Activated CD8-positive, alpha-beta memory T cell treated with anti-CD3 and anti-CD28 coated beads for 36 hours (primary cell): Measurements from ENCODE around the gene SLIT1. TPM values are rescaled to one million over a fixed set of nuclear protein-coding genes. Genes with fewer than 3 reads are reported as not detected.

Source experiments
- CTCF ChIA-PET: fragments of 350-600 bp; sonication (Branson Sonifier 250); formaldehyde crosslinking; loops from one replicate; lab custom pipeline; 2021; ENCODE audit warnings: antibody characterized with exemption; lab: Charles Lee
- POLR2A ChIA-PET: fragments of 350-600 bp; sonication (Branson Sonifier 250); formaldehyde crosslinking; loops from one replicate; lab custom pipeline; 2021; ENCODE audit warnings: antibody characterized with exemption; lab: Charles Lee
- total RNA-seq, 2 experiments: library from RNA; stranded (reverse); gene quantifications; one replicate each; pipeline ENCODE4 v1.2.3, GENCODE V29; 2021

SLIT1 gene
- total RNA-seq, 2 experiments from 2014 or later = 0.17 to 0.19 TPM

DNA sequence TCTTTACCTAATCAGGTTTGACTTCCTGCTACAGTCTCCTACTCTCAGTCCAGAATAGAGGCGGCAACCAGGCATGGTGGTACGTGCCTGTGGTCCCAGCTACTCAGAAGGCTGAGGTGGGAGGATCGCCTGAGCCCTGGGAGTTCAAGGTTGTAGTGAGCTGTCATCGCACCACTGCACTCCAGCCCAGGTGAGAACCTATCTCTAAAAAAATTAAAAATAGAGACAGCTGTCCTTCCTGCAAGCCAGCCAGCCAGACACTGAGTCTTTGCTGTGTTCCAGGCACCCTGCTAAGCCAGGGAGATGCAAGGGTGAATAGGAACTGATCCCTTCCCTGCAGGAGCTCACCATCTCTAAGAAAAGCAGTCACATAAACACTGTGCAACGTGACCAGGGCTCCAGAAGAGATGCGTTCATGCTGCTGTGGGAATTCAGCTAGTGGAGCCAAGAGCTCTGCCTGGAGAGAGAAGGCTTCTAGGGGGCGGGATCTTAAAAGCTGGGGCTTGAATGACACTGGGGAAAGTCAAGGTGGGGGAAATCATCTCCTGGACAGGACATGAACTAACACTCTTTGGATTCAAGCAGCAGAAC is 22.1 kb upstream of the SLIT1 start:
- CTCF ChIA-PET = interaction anchor here (0.7 to 11.2 kb wide), 6 partner anchors 10 to 554 kb away, joined by 3 to 124 read pairs (median 8); no protein-coding TSS in a partner anchor
- POLR2A ChIA-PET = no interaction called here

- ChIA-PET CTCF (interaction anchor here (1.0 to 11.2 kb wide), 3 partner anchors 10 to 132 kb away, joined by 3 to 124 read pairs (median 5); no protein-coding TSS in a partner anchor), POLR2A (no interaction called here)
These were observed 21.4 kb upstream of the SLIT1 start for GRCh38 chr10:97207131-97207530.

DNA sequence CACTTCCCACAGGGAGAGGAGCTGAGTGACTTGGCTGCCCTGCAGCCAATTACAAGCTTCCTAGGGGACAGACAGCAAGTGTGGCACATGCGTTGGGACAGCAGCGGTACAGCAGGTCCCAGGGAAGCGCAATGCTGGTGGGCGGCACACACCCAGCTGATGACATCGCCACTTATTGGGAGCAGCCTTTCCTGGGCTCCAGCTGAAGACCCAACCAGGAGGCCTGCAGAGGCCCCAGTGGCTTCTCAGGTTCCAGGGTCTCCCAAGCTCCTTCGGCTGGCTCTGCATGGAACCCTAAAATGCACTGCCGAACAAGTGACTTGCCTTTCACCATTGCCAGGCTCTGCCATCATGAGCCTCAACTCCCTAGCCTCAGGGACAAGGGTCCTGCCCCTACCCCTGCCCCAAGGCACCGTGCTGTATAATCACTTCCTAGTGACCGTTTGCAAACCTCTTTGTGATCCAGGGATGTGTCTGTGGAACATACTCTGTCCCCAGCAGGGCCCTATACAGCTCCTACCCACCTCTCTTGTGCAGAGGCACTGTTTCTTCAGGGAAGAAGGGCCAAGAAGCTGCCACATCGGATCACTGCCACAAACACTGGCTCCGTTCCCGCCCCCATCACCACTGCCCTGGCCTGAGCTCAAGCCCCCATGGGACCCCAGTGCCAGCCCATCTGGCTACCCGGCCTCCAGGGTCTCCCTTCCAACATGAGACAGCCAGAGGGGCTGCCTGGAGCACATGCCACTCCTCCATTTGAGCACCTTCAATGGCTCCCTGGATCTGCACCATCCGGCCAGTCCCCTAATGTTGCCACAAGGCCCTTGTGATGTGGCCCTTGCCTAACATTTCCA is 19.3 kb upstream of the SLIT1 start:
- ChIA-PET POLR2A (no interaction called here), CTCF (interaction anchor here (1.0 to 11.2 kb wide), 3 partner anchors 8 to 168 kb away, joined by 3 to 124 read pairs (median 5); no protein-coding TSS in a partner anchor)

- POLR2A ChIA-PET = no interaction called here
- CTCF ChIA-PET = interaction anchor here (1.0 to 11.2 kb wide), 3 partner anchors 14 to 128 kb away, joined by 4 to 124 read pairs (median 5); no protein-coding TSS in a partner anchor
These were observed 17.5 kb upstream of the SLIT1 start for GRCh38 chr10:97203220-97203619.

DNA sequence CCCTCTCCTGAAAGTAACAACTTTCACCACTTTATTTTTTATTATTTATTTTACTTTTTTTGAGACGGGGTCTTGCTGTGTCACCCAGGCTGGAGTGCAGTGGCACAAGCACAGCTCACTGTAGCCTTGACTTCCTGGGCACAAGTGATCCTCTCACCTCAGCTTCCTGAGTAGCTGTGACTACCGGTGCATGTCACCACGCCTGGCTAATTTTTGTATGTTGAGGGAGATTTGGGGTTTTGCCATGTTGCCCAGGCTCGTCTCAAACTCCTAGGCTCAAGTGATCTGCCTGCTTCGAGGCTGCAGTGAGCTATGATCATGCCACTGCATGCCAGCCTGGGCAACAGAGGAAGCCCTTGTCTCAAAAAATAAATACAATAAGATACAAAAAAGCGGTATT is 14.9 kb upstream of the SLIT1 start:
- POLR2A ChIA-PET = no interaction called here
- CTCF ChIA-PET = interaction anchor here (0.6 to 2.0 kb wide), 4 partner anchors 9 to 163 kb away, joined by 3 to 11 read pairs (median 4); no protein-coding TSS in a partner anchor

- ChIA-PET POLR2A (no interaction called here), CTCF (interaction anchor here (1.1 to 2.2 kb wide), 2 partner anchors 11 to 126 kb away, joined by 4 to 14 read pairs; no protein-coding TSS in a partner anchor)
These were observed 13.4 kb upstream of the SLIT1 start for GRCh38 chr10:97199152-97199551.

DNA sequence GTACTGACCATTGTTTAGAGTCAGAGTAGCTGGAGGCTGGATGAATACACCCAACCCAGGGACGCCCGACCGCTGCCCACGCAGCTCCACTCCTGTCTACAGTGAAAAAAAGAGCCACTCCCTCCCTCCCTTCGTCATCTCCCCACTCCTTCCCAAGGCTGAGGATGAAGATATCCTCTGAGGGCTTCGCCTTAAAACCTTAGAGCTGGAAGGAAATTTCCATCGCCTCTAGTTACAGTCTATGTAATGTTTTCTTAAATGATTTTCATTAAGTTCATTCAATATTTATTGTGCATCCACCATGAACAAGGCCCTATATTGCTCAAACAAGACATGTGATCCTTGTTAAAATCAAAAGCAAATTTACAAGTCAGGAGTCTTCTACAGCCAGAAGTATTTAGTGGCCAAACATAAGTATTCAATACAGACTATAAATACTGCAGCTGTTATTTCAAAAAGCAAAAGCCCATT is 11.3 kb upstream of the SLIT1 start:
- CTCF ChIA-PET = interaction anchor here (0.5 to 2.2 kb wide), 20 partner anchors 8 to 352 kb away, joined by 3 to 14 read pairs (median 5); no protein-coding TSS in a partner anchor
- POLR2A ChIA-PET = no interaction called here

DNA sequence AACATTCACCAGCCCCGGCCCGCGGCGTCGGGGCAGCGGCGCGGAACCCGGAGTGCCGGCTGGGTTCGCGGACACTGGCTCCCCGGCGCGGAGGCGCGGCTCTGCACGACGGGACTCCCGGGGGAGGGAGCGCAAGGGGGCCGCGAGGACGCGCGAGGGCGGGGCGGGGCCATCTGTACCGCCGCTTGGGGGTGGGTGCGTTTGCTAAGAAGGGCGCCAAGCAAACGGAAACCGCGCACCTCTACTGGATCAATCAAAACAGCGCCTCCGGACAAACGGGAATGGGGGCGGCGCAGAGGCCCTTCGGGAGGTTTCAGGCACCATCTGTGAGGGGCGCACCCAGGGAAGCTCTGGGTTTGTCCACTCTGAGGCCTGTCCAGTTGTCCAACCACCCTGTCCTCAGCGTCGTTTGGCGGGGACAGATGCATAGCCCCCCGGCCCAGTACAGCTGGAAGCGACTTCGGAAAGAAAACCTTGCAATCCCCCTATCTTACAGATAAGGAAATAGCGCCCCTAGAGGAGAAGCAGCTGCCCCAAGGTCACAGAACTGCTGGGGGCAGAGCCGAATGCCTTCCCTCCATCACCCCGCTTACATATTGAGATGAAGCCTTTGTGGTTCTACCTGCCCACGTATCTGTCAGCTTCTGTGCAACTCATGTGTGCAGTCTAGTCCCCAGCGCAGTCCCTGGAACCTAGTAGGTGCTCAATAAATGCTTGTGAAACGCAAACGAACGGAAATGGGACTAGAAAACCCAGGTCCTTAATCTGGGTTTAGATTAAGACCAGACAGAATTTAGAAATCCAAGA is 10.7 kb upstream of the SLIT1 start:
- POLR2A ChIA-PET = no interaction called here
- CTCF ChIA-PET = interaction anchor here (0.5 to 2.1 kb wide), 20 partner anchors 9 to 778 kb away, joined by 3 to 9 read pairs (median 4); no protein-coding TSS in a partner anchor

- ChIA-PET POLR2A (no interaction called here), CTCF (interaction anchor here (0.6 to 2.1 kb wide), 10 partner anchors 9 to 778 kb away, joined by 3 to 8 read pairs (median 5); no protein-coding TSS in a partner anchor)
These were observed 10.0 kb upstream of the SLIT1 start for GRCh38 chr10:97195706-97196222.

- POLR2A ChIA-PET = no interaction called here
- CTCF ChIA-PET = interaction anchor here (0.5 to 0.9 kb wide), 5 partner anchors 18 to 120 kb away, joined by 3 read pairs; no protein-coding TSS in a partner anchor
These were observed 7.2 kb upstream of the SLIT1 start for GRCh38 chr10:97192952-97193435.

GRCh38 chr10:97190450-97190849 is 4.7 kb upstream of the SLIT1 start:
- CTCF ChIA-PET = interaction anchor here (1.7 kb wide), 1 partner anchor 19 kb away, joined by 4 read pairs; no protein-coding TSS in a partner anchor
- POLR2A ChIA-PET = no interaction called here

- ChIA-PET CTCF (interaction anchor here (1.0 to 1.1 kb wide), 2 partner anchors 107 to 111 kb away, joined by 3 read pairs; no protein-coding TSS in a partner anchor), POLR2A (no interaction called here)
These were observed 2.5 kb upstream of the SLIT1 start for GRCh38 chr10:97188261-97188711.

DNA sequence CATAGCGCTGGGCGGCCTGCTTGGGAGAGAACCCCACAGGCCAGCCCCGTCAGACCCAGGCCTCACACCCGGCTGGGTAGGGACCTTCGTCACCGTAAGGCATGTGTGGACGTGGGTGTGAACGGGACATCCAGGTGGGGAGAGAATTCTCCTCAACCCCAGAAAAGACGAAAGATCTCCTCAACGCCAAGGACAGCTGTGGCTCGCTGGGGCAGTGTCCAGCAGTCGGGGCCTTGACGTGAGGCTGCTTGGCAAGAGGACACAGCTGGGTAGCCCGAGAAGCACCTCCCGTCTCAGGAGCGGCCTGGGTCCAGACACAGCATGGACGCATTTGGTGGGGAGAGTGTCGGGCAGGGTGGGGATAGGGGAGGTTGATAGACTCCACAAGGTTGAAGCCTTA is 1.2 kb upstream of the SLIT1 start:
- CTCF ChIA-PET = no interaction called here

DNA sequence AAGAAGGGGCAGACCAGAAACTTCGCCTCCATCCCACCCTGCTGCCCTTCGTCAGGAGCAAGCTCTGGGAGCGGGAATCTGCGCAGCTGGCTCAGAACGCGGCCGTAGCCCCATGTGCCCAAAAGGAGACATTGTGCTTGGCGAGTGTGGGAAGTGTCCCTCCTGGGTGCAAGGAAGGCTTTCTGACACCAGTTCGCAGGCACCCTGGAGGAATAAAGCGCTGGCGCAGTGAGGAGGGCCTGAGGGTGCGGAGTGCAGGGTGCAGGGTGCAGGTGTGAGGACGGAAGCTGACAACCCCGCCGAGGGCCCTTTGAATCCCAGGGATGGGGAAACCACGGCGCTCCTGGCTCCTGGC is 811 bp downstream of the SLIT1 start:
- POLR2A ChIA-PET = no interaction called here
- CTCF ChIA-PET = interaction anchor here (1.7 to 3.4 kb wide), 2 partner anchors 12 to 112 kb away, joined by 4 to 8 read pairs; no protein-coding TSS in a partner anchor

More for the DNA sequence above, 1.2 kb upstream of the SLIT1 start:
- POLR2A ChIA-PET = no interaction called here

GRCh38 chr10:97183314-97183713 is 2.4 kb downstream of the SLIT1 start:
- ChIA-PET POLR2A (no interaction called here), CTCF (interaction anchor here (1.2 to 3.4 kb wide), 2 partner anchors 110 to 158 kb away, joined by 3 to 8 read pairs; no protein-coding TSS in a partner anchor)

GRCh38 chr10:97182288-97182990 is 3.3 kb downstream of the SLIT1 start:
- ChIA-PET POLR2A (interaction anchor here (0.6 kb wide), 1 partner anchor 24 kb away, joined by 4 read pairs; no protein-coding TSS in a partner anchor), CTCF (interaction anchor here (1.2 to 3.4 kb wide), 2 partner anchors 109 to 157 kb away, joined by 3 to 8 read pairs; no protein-coding TSS in a partner anchor)

- CTCF ChIA-PET = interaction anchor here (1.3 kb wide), 1 partner anchor 29 kb away, joined by 4 read pairs; no protein-coding TSS in a partner anchor
- POLR2A ChIA-PET = no interaction called here
These were observed 4.8 kb downstream of the SLIT1 start for GRCh38 chr10:97180986-97181385.
